CD4-positive, alpha-beta memory T cell (primary cell): ENCODE measurements around the gene PPP1R1B. TPM values are rescaled to one million over a fixed set of nuclear protein-coding genes. Genes with fewer than 3 reads are reported as not detected.
A peak's percentile ranks its signal among the peaks of the same experiment; 100 is the strongest.

Experiments
- CTCF ChIA-PET: fragments of 350-600 bp; sonication (Branson Sonifier 250); formaldehyde crosslinking; loops from one replicate; lab custom pipeline; 2021; ENCODE audit warnings: inconsistent platforms; ENCODE audit not compliant: partially characterized antibody; lab: Charles Lee
- POLR2A ChIA-PET: fragments of 350-600 bp; sonication (Branson Sonifier 250); formaldehyde crosslinking; loops from one replicate; lab custom pipeline; 2021; ENCODE audit not compliant: partially characterized antibody; lab: Charles Lee
- DNase-seq, 5 donors: peaks; one replicate each; pipeline versions ENCODE4 v3.0.0 to v3.0.0-alpha.2; 2020 to 2022; ENCODE audit warnings: mixed read lengths in 1 of 5
- H3K27ac ChIP-seq: one replicate; pipeline ENCODE4 v1.7.0; 2013; ENCODE audit warnings: low read depth, low read length
- H3K27me3 ChIP-seq: 2 replicates; pipeline ENCODE4 v1.7.0; 2013; ENCODE audit warnings: mild to moderate bottlenecking, low read length, moderate library complexity; ENCODE audit not compliant: insufficient read depth
- H3K36me3 ChIP-seq: 2 replicates; pipeline ENCODE4 v1.7.0; 2013; ENCODE audit warnings: mild to moderate bottlenecking, low read length, moderate library complexity; ENCODE audit not compliant: insufficient read depth
- H3K4me1 ChIP-seq: 2 replicates; pipeline ENCODE4 v1.7.0; 2013; ENCODE audit warnings: mild to moderate bottlenecking, low read length, moderate library complexity; ENCODE audit not compliant: insufficient read depth
- H3K4me3 ChIP-seq, 2 donors: one replicate each; pipeline ENCODE4 v1.7.0; 2013; ENCODE audit warnings: low read length in 2 of 2, mild to moderate bottlenecking in 1 of 2
- H3K9me3 ChIP-seq, 2 donors: one replicate each; pipeline ENCODE4 v1.7.0; 2013; ENCODE audit warnings: low read length in 2 of 2, control low read depth in 1 of 2; ENCODE audit not compliant: control insufficient read depth in 1 of 2
- H3K27ac Mint-ChIP-seq, 7 donors: one replicate each; pipeline ENCODE4 v1.8.0; 2020 to 2021; ENCODE audit warnings: mixed read lengths in 7 of 7, mild to moderate bottlenecking in 6 of 7, inconsistent platforms in 3 of 7, moderate library complexity in 3 of 7
- H3K27me3 Mint-ChIP-seq, 2 donors: one replicate each; pipeline ENCODE4 v1.8.0; 2020 to 2021; ENCODE audit warnings: mixed read lengths in 2 of 2
- H3K36me3 Mint-ChIP-seq, 2 donors: one replicate each; pipeline ENCODE4 v1.8.0; 2020 to 2021; ENCODE audit warnings: mixed read lengths in 2 of 2, inconsistent platforms in 1 of 2, mild to moderate bottlenecking in 1 of 2
- H3K4me1 Mint-ChIP-seq, 4 donors: one replicate each; pipeline ENCODE4 v1.8.0; 2020 to 2021; ENCODE audit warnings: mixed read lengths in 4 of 4, mild to moderate bottlenecking in 1 of 4
- H3K4me3 Mint-ChIP-seq, 8 donors: one replicate each; pipeline ENCODE4 v1.8.0; 2020 to 2021; ENCODE audit warnings: mixed read lengths in 8 of 8, mild to moderate bottlenecking in 7 of 8, moderate library complexity in 6 of 8, inconsistent platforms in 3 of 8
- H3K9me3 Mint-ChIP-seq, 8 donors: one replicate each; pipeline ENCODE4 v1.8.0; 2020 to 2021; ENCODE audit warnings: mixed read lengths in 8 of 8, mild to moderate bottlenecking in 5 of 8, inconsistent platforms in 3 of 8, moderate library complexity in 1 of 8
- intact Hi-C: fragments of 100-400 bp; cut with micrococcal nuclease; formaldehyde crosslinking; loops from one replicate; pipeline ENCODE4 v1.15.1; 2023
- polyA plus RNA-seq, 2 donors: library from polyadenylated mRNA; unstranded; fragments of 300-500 nt; fragmentation: Illumina TruSeq; gene quantifications; one replicate each; pipeline ENCODE4 v1.2.3, GENCODE V29; 2021
- total RNA-seq, 2 experiments: library from RNA; stranded (reverse); gene quantifications; one replicate each; pipeline ENCODE4 v1.2.3, GENCODE V29; 2021

The PPP1R1B gene
- not detected for total RNA-seq
- polyA plus RNA-seq, result not detected

DNA sequence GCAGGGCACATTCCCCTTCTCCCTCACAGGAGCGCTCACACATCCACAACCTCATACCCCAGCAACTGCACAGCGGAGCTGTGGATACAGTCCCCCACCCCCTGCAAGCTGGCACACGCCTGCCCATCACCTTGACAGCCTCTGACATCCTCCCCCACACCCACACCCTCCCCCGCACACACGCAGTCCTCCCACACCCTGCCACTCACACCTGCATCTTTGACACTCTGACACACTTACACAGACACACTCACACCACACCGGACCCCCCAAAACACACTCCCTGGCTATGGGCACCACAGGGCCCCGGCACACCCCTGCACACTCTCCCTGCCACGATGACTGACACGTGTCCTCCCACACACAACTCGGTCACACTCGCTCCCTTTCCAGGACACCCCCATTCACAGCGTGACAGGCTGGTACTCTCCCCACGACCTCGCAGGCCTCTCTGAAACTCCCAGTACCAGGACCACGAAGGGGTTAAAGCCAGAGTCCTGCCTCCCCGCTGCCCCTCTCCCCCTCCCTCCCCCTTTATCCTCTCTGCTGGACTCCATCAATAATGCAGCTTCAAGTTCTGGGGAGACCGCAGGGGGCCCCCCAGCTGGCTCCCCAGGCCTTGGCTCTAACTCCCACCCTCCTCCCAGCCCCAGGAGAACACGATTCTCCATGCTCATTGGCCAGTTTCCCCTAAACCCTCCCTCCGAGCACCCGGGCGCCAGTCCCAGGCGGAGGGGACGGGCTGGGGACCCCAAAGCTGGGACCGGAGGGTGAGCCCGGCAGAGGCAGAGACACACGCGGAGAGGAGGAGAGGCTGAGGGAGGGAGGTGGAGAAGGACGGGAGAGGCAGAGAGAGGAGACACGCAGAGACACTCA, at the start of gene PPP1R1B:
PPP1R1B (plus strand) TSS at position 782 of the 876 bp plus-strand sequence. CDS start 441 bp downstream, outside the sequence.
- H3K27me3 ChIP-seq, result peaks cover 19% of the 10 kb centered on the region
- H3K27ac Mint-ChIP-seq, result no peak within 1 kb of the TSS

DNA sequence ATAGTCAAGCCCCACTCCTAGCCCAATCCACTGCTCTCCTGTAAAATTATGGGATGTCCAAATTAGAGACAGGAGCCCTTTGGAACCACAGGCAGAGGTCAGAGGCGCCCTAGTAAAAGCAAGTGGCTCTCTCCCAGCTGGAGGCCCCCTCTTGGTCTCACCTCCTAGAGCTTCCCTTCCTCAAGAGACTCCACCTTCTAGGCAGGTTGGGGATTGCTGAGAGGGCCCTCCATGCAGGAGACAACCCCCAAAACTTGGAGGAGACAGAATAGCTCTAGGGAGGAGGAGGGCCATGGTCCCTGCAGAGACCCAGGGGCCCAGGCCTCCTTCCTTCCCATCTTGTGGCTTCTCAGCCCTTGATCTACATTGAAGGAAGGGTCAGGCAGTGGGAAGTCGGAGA, 48.5 kb upstream of the PPP1R1B start:
- Histone ChIP-seq H3K9me3 (no peaks in the 10 kb centered on the region), H3K4me1 (no peaks in the 10 kb centered on the region), H3K36me3 (no peaks in the 10 kb centered on the region), H3K27me3 (no peaks in the 10 kb centered on the region), H3K27ac (no peak overlapping the region), H3K4me3 (no peak overlapping the region)
- Mint-ChIP-seq H3K4me3 (no peak overlapping the region), H3K27ac (no peak overlapping the region), H3K36me3 (peaks cover 0 to 16% of the 10 kb centered on the region in 2 donors), H3K9me3 (no peaks in the 10 kb centered on the region), H3K27me3 (peaks cover 0 to 1% of the 10 kb centered on the region in 2 donors), H3K4me1 (peaks cover 0 to 11% (median 3%) of the 10 kb centered on the region in 4 donors)
- ChIA-PET POLR2A (no interaction called here), CTCF (interaction anchor here (0.6 kb wide), 1 partner anchor 90 kb away, joined by 4 read pairs; the partner anchor contains the start of gene PNMT)
- intact Hi-C loops, result no loop called here
- DNase-seq, result no peak

More for the DNA sequence above, at the start of gene PPP1R1B:
- intact Hi-C loops, result no loop called here
- Histone ChIP-seq H3K9me3 (no peaks in the 10 kb centered on the region), H3K4me1 (peaks cover 25% of the 10 kb centered on the region), H3K27ac (no peak within 1 kb of the TSS), H3K36me3 (no peaks in the 10 kb centered on the region), H3K4me3 (no peak within 1 kb of the TSS)
- H3K4me3 Mint-ChIP-seq, result peak within 1 kb of the TSS in 7 of 8 donors; percentile 30 to 67 (median 49)
- H3K36me3 Mint-ChIP-seq, result peaks cover 0 to 1% of the 10 kb centered on the region in 2 donors
- DNase-seq, result no peak
- H3K9me3 Mint-ChIP-seq, result no peaks in the 10 kb centered on the region
- peaks cover 23 to 32% of the 10 kb centered on the region in 2 donors for H3K27me3 Mint-ChIP-seq
- ChIA-PET CTCF (interaction anchor here (1.1 to 9.5 kb wide), 5 partner anchors 6 to 220 kb away, joined by 3 to 114 read pairs (median 87); no protein-coding TSS in a partner anchor), POLR2A (no interaction called here)
- peaks cover 14 to 34% (median 23%) of the 10 kb centered on the region in 4 donors for H3K4me1 Mint-ChIP-seq

DNA sequence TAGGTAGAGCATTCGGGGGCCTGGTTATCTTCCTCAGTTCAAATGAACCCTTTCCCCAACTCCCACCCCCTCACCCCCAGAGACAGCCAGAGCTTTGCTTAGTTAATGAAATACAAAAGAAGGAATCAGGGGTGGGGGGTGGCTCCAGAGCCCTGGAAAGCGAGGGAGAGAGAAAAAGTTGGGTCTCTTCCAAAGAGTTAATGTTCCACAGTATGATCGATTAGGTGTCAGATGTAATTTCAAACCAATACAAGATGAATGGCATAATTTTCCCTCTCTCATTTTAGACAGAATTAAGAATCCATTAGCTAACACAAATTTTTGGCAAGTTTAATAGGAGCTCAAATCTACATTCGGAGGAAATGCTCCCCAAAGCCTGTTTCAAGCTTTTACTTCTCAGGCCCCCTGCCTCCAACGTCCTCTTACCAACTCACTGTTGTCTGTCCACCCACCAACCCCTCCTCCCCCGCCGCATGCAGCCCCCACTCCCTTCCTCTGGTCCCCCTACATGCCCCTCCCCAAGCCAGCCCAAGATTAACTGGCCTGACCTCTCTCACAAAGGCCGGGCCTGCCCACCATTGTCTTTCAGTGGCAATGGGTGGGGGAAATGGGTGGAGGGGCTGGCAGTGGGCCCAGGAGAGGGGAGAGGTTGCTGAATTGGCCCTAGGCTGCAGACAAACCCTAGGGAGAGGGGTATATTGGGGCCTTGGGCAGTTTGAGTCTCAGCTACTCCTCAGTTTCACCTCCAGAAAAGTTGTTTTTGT, 47.3 kb upstream of the PPP1R1B start:
- Mint-ChIP-seq H3K9me3 (no peaks in the 10 kb centered on the region), H3K4me3 (no peak overlapping the region), H3K36me3 (peaks cover 0 to 18% of the 10 kb centered on the region in 2 donors), H3K4me1 (peaks cover 0 to 7% (median 0%) of the 10 kb centered on the region in 4 donors), H3K27ac (no peak overlapping the region), H3K27me3 (peaks cover 0 to 1% of the 10 kb centered on the region in 2 donors)
- Histone ChIP-seq H3K4me1 (no peaks in the 10 kb centered on the region), H3K36me3 (no peaks in the 10 kb centered on the region), H3K27me3 (no peaks in the 10 kb centered on the region), H3K27ac (no peak overlapping the region), H3K9me3 (no peaks in the 10 kb centered on the region), H3K4me3 (no peak overlapping the region)
- intact Hi-C loops, result no loop called here
- no peak for DNase-seq
- ChIA-PET CTCF (interaction anchor here (1.7 kb wide), 1 partner anchor 42 kb away, joined by 3 read pairs; no protein-coding TSS in a partner anchor), POLR2A (no interaction called here)

DNA sequence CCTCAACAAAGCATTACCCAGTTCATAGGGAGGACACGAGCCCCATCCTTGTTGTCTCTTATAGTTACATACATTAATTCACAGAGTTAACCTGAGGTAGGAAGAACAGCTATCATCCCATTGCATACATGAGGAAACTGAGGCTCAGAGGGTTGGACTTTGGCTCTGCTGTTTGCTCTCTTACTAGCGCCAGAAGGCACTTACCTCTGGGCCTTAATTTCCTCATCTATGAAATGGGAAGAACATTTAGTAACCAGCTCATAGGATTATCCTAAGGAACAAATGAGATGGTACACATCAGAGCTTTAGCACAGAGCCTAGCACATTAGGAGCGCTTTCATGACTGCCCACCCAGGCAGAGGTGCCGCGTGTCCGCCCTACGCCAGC, 46.7 kb upstream of the PPP1R1B start:
- Mint-ChIP-seq H3K9me3 (peaks cover 0 to 2% (median 0%) of the 10 kb centered on the region in 8 donors), H3K4me1 (peaks cover 0 to 2% (median 0%) of the 10 kb centered on the region in 4 donors), H3K4me3 (no peak overlapping the region), H3K36me3 (peaks cover 0 to 20% of the 10 kb centered on the region in 2 donors), H3K27ac (no peak overlapping the region), H3K27me3 (peaks cover 0 to 1% of the 10 kb centered on the region in 2 donors)
- DNase-seq, result no peak
- ChIA-PET CTCF (interaction anchor here (1.7 kb wide), 1 partner anchor 42 kb away, joined by 3 read pairs; no protein-coding TSS in a partner anchor), POLR2A (no interaction called here)
- H3K4me1 ChIP-seq, result no peaks in the 10 kb centered on the region
- H3K9me3 ChIP-seq, result no peaks in the 10 kb centered on the region
- intact Hi-C loops, result no loop called here
- H3K4me3 ChIP-seq, result no peak overlapping the region
- no peaks in the 10 kb centered on the region for H3K36me3 ChIP-seq
- H3K27me3 ChIP-seq, result no peaks in the 10 kb centered on the region
- no peak overlapping the region for H3K27ac ChIP-seq

DNA sequence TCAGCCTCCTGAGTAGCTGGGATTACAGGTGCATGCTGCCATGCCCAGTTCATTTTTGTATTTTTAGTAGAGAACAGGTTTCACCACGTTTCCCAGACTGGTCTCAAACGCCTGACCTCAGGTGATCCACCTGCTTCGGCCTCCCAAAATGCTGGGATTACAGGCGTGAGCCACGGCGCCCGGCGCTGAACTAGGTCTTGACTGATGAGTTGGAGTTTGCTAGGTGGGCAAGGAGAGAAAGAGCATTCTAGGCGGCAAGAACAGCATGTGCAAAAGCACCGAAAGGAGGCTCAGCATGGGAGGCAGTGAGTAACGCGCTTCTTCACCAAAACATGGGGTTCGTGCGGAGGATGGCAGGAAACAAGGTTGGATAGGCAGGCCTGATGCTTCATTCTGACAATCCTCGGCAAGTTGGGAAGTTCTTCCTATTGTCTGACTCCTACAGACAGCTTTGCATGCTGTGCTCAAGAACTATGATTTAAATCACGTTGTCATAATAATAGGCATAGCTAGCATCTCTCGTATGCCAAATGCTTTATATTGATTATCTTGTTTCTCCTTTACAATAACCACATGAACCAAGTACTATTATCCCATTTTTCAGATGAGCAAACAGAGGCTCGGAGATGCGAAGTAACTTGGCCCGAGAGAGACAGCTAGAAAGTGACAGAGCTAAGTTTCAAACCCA, 45.5 kb upstream of the PPP1R1B start:
- Histone ChIP-seq H3K9me3 (no peaks in the 10 kb centered on the region), H3K27me3 (no peaks in the 10 kb centered on the region), H3K27ac (no peak overlapping the region), H3K4me3 (no peak overlapping the region), H3K4me1 (no peaks in the 10 kb centered on the region), H3K36me3 (no peaks in the 10 kb centered on the region)
- peaks cover 0 to 20% of the 10 kb centered on the region in 2 donors for H3K36me3 Mint-ChIP-seq
- peaks cover 0 to 1% of the 10 kb centered on the region in 2 donors for H3K27me3 Mint-ChIP-seq
- H3K4me1 Mint-ChIP-seq, result no peaks in the 10 kb centered on the region
- POLR2A ChIA-PET, result no interaction called here
- peaks cover 0 to 2% (median 0%) of the 10 kb centered on the region in 8 donors for H3K9me3 Mint-ChIP-seq
- no peak for DNase-seq
- CTCF ChIA-PET, result interaction anchor here (0.7 kb wide), 1 partner anchor 68 kb away, joined by 3 read pairs; no protein-coding TSS in a partner anchor
- peak overlapping the region in 1 of 7 donors; percentile 21 for H3K27ac Mint-ChIP-seq
- H3K4me3 Mint-ChIP-seq, result no peak overlapping the region
- intact Hi-C loops, result no loop called here

DNA sequence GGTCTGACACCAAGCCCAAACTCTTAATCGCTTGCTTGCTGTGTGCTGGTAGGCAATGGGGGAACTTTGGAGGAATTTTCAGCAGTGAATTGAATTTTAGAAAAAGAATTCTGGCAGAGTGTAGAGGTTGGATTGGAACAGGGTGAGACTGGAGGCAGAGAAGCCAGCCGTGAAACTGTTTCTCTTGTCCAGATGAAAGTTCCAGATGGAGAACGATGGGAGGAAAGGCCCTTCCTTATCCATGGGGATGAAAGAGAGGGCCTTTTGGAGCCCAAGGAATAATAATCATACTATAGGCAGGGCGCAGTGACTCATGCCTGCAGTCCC, 45.0 kb upstream of the PPP1R1B start:
- peaks cover 0 to 20% of the 10 kb centered on the region in 2 donors for H3K36me3 Mint-ChIP-seq
- Histone ChIP-seq H3K4me3 (no peak overlapping the region), H3K36me3 (no peaks in the 10 kb centered on the region), H3K27me3 (no peaks in the 10 kb centered on the region), H3K9me3 (no peaks in the 10 kb centered on the region), H3K27ac (no peak overlapping the region), H3K4me1 (no peaks in the 10 kb centered on the region)
- no peaks in the 10 kb centered on the region for H3K4me1 Mint-ChIP-seq
- intact Hi-C loops, result no loop called here
- no peak overlapping the region for H3K4me3 Mint-ChIP-seq
- H3K27me3 Mint-ChIP-seq, result peaks cover under 1 to 1% of the 10 kb centered on the region in 2 donors
- H3K27ac Mint-ChIP-seq, result peak overlapping the region in 1 of 7 donors; percentile 21
- ChIA-PET POLR2A (no interaction called here), CTCF (no interaction called here)
- DNase-seq, result no peak
- peaks cover 0 to 2% (median 0%) of the 10 kb centered on the region in 8 donors for H3K9me3 Mint-ChIP-seq
